Gastrocnemius medialis (tissue), 4 donors: ENCODE results near the gene SLC45A1.

Experiments used
- POLR2A ChIP-seq, 2 donors: fragments of 450-650 bp; IDR thresholded peaks; one replicate each; pipeline ENCODE4 v1.6.1; 2017; ENCODE audit warnings: antibody characterized with exemption in 2 of 2, mild to moderate bottlenecking in 2 of 2, moderate library complexity in 2 of 2
- TF ChIP-seq, protein P1 (sequence below), 5 experiments: fragments of 450-650 bp in 3 of 5; fragments of 200-600 bp in 2 of 5; sonication (generic) in 2 of 5; IDR thresholded peaks in 4 of 5; conservative IDR thresholded peaks in 1 of 5; 1 replicate in 4 of 5; 2 replicates in 1 of 5; pipeline ENCODE4 v1.5.1; 2016 to 2019; ENCODE audit warnings: antibody characterized with exemption in 5 of 5, mild to moderate bottlenecking in 3 of 5, moderate library complexity in 3 of 5

- TF ChIP-seq, protein P1, sequence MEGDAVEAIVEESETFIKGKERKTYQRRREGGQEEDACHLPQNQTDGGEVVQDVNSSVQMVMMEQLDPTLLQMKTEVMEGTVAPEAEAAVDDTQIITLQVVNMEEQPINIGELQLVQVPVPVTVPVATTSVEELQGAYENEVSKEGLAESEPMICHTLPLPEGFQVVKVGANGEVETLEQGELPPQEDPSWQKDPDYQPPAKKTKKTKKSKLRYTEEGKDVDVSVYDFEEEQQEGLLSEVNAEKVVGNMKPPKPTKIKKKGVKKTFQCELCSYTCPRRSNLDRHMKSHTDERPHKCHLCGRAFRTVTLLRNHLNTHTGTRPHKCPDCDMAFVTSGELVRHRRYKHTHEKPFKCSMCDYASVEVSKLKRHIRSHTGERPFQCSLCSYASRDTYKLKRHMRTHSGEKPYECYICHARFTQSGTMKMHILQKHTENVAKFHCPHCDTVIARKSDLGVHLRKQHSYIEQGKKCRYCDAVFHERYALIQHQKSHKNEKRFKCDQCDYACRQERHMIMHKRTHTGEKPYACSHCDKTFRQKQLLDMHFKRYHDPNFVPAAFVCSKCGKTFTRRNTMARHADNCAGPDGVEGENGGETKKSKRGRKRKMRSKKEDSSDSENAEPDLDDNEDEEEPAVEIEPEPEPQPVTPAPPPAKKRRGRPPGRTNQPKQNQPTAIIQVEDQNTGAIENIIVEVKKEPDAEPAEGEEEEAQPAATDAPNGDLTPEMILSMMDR (IDR thresholded peaks at IDR 0.05 in 4 of 5, conservative IDR thresholded peaks at IDR 0.05 in 1 of 5), result no peak
- no peak for TF ChIP-seq POLR2A (IDR thresholded peaks at IDR 0.05)
Observed at GRCh38 chr1:8340448-8340847, 22.5 kb downstream of the SLC45A1 start.
